Measurements from ENCODE around the gene MBP. TPM values are rescaled to one million over a fixed set of nuclear protein-coding genes. Genes with fewer than 3 reads are reported as not detected.

Gene MBP
- total and polyA plus RNA-seq, 2 of the 4 experiments (the other 2 are of a cell fraction), result 0.72 to 0.90 TPM

DNA sequence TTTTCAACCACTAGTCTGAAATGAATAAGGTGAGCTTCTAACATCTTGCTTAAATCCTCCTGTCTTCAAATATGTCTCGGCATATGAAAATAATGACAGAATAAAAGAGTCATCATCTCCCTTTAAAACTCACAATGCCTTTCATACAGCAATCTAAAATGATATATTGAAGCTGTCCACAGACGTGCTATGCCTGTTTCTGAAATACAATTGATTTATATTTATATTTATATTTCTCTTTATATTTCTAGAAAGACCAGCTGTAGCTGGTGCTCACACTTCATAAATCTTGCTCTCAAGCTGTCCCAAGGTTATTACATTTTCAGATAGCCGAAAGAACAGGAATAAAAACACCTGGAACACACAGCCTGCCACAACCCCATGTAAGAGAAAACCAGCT is 11.1 kb downstream of the MBP start:
- H3K9ac ChIP-seq (ENCODE audit: low read depth, low read length), result no peak overlapping the region
- in situ Hi-C loops (cut with MboI; ENCODE audit: low sequenced_read_pairs) (loop anchor here (25.0 kb wide), 1 partner anchor 659 kb away; no protein-coding TSS in a partner anchor), intact Hi-C loops (cut with micrococcal nuclease) (no loop called here), dilution Hi-C loops (cut with HindIII; ENCODE audit: low sequenced_read_pairs, unreplicated experiment) (no loop called here)
- H2AFZ ChIP-seq (replicated peaks; ENCODE audit: low read length, poor library complexity), result no peak overlapping the region
- H2AK9ac ChIP-seq (replicated peaks; ENCODE audit: low read depth, low read length, poor library complexity), result no peak overlapping the region
- ChIA-PET CTCF (interaction anchor here (1.1 kb wide), 1 partner anchor 17 kb away, joined by 3 read pairs; no protein-coding TSS in a partner anchor), POLR2A (ENCODE audit: unreplicated experiment) (no interaction called here)
- no peak for DNase-seq
- TF ChIP-seq NFE2L2 (IDR thresholded peaks at IDR 0.05; ENCODE audit: low read depth, low read length), result no peak
- TF ChIP-seq, protein P1, sequence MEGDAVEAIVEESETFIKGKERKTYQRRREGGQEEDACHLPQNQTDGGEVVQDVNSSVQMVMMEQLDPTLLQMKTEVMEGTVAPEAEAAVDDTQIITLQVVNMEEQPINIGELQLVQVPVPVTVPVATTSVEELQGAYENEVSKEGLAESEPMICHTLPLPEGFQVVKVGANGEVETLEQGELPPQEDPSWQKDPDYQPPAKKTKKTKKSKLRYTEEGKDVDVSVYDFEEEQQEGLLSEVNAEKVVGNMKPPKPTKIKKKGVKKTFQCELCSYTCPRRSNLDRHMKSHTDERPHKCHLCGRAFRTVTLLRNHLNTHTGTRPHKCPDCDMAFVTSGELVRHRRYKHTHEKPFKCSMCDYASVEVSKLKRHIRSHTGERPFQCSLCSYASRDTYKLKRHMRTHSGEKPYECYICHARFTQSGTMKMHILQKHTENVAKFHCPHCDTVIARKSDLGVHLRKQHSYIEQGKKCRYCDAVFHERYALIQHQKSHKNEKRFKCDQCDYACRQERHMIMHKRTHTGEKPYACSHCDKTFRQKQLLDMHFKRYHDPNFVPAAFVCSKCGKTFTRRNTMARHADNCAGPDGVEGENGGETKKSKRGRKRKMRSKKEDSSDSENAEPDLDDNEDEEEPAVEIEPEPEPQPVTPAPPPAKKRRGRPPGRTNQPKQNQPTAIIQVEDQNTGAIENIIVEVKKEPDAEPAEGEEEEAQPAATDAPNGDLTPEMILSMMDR (conservative IDR thresholded peaks at IDR 0.05; ENCODE audit: low read depth, low read length), result no peak
- TF ChIP-seq MXI1 (IDR thresholded peaks at IDR 0.05; ENCODE audit: borderline replicate concordance, low read depth, low read length), result no peak
- BruUV-seq (replicated peaks), result no TSS peak
- H2BK15ac ChIP-seq (ENCODE audit: low read depth, low read length), result no peak overlapping the region
- H3K36me3 ChIP-seq (ENCODE audit: control insufficient read depth, insufficient read depth, low read length), result no peaks in the 10 kb centered on the region
- WGBS, 2 experiments (ENCODE audit: extremely low coverage in 2 of 2, insufficient read length in 1 of 2), result no CpG with 5 or more reads among the region's 3 CpGs
- no peak overlapping the region for H4K5ac ChIP-seq (ENCODE audit: low read depth, low read length)
- H2AK5ac ChIP-seq (ENCODE audit: low read depth, low read length), result no peak overlapping the region
- H3K56ac ChIP-seq (ENCODE audit: extremely low read depth, insufficient read depth, low read length), result no peak overlapping the region
- H3K4me2 ChIP-seq (ENCODE audit: low read depth, low read length), result no peak overlapping the region
- no peak overlapping the region for H3K4me3 ChIP-seq (ENCODE audit: insufficient read depth, low read depth, low read length)
- H2BK20ac ChIP-seq (ENCODE audit: low read depth, low read length), result no peak overlapping the region
- peaks cover 7% of the 10 kb centered on the region for H3K4me1 ChIP-seq (ENCODE audit: control insufficient read depth, insufficient read depth, low read length)
- H3K14ac ChIP-seq (replicated peaks; ENCODE audit: low read depth, low read length), result no peak overlapping the region
- no peak overlapping the region for H3K4ac ChIP-seq (ENCODE audit: low read depth, low read length)
- H4K91ac ChIP-seq (ENCODE audit: insufficient read depth, low read depth, low read length), result no peak overlapping the region
- H2BK120ac ChIP-seq (ENCODE audit: low read depth, low read length), result no peak overlapping the region
- no peak for ATAC-seq (ENCODE audit: low read depth)
- H4K8ac ChIP-seq (ENCODE audit: low read depth in 2 of 2, low read length in 2 of 2), result no peak overlapping the region
- peaks cover 0 to 7% of the 10 kb centered on the region in 2 experiments; a peak in 1 of 4 replicates for H3K79me1 ChIP-seq (ENCODE audit: low read depth in 1 of 2, low read length in 2 of 2)
- H3K27ac ChIP-seq (ENCODE audit: insufficient read depth, low read length), result no peak overlapping the region
- H4K20me1 ChIP-seq (ENCODE audit: insufficient read depth, low read length), result no peaks in the 10 kb centered on the region
- H2BK5ac ChIP-seq (ENCODE audit: low read depth, low read length, poor library complexity, severe bottlenecking), result no peak overlapping the region
- no peak overlapping the region for H3K18ac ChIP-seq (ENCODE audit: low read depth, low read length)
- H3K27me3 ChIP-seq (ENCODE audit: control insufficient read depth, insufficient read depth, low read length), result no peaks in the 10 kb centered on the region
- peaks cover 8% of the 10 kb centered on the region; the same call in 1 of the 2 replicates for H3K9me1 ChIP-seq (ENCODE audit: insufficient read depth, low read length)
- no peaks in the 10 kb centered on the region for H3K9me3 ChIP-seq (ENCODE audit: control insufficient read depth, insufficient read depth, low read length)
- H3K23ac ChIP-seq (ENCODE audit: low read depth, low read length), result no peak overlapping the region

Measured in IMR-90 (cell line).